GM19397 (cell line): ENCODE data around the gene HABP4.
"Not testable (repeated sequence)": the region's sequence is repeated elsewhere in the genome, so short reads cannot be mapped to it uniquely, and the experiment has no call there.

ENCODE experiments used
- ATAC-seq: cut with Tn5 transposase; IDR thresholded peaks from one replicate; pipeline ENCODE4 v1.9.1; 2021; ENCODE audit warnings: mild to moderate bottlenecking, moderate library complexity; ENCODE audit not compliant: unreplicated experiment

Gene HABP4

GRCh38 chr9:96496368-96497116, 46.6 kb downstream of the HABP4 start:
- no peak for ATAC-seq

- ATAC-seq, result no peak
These were observed 47.1 kb downstream of the HABP4 start for GRCh38 chr9:96497117-96497399.

- no peak for ATAC-seq
These were observed 48.8 kb downstream of the HABP4 start for GRCh38 chr9:96498796-96499195.

- ATAC-seq, result no peak
These were observed 49.3 kb downstream of the HABP4 start for GRCh38 chr9:96499257-96499656.

- no peak for ATAC-seq
These were observed 51.0 kb downstream of the HABP4 start for GRCh38 chr9:96500696-96501632.

- no peak for ATAC-seq
These were observed 51.9 kb downstream of the HABP4 start for GRCh38 chr9:96501633-96502538.

- ATAC-seq, result no peak
These were observed 52.8 kb downstream of the HABP4 start for GRCh38 chr9:96502539-96503373.

- ATAC-seq, result not testable (repeated sequence)
These were observed 53.4 kb downstream of the HABP4 start for GRCh38 chr9:96503374-96503748.

- ATAC-seq, result no peak
These were observed 53.9 kb downstream of the HABP4 start for GRCh38 chr9:96503918-96504317.

GRCh38 chr9:96505316-96505991, 55.5 kb downstream of the HABP4 start:
- no peak for ATAC-seq

- no peak for ATAC-seq
These were observed 58.4 kb downstream of the HABP4 start for GRCh38 chr9:96508227-96508940.

GRCh38 chr9:96509026-96509425, 59.1 kb downstream of the HABP4 start:
- no peak for ATAC-seq

- no peak for ATAC-seq
These were observed 59.9 kb downstream of the HABP4 start for GRCh38 chr9:96509848-96510247.

- ATAC-seq, result no peak
These were observed 60.3 kb downstream of the HABP4 start for GRCh38 chr9:96510258-96510657.

GRCh38 chr9:96512240-96512639, 62.3 kb downstream of the HABP4 start:
- ATAC-seq, result no peak

- ATAC-seq, result no peak
These were observed 63.7 kb downstream of the HABP4 start for GRCh38 chr9:96513622-96514021.

- no peak for ATAC-seq
These were observed 64.3 kb downstream of the HABP4 start for GRCh38 chr9:96514108-96514799.

GRCh38 chr9:96514800-96515158, 64.8 kb downstream of the HABP4 start:
- no peak for ATAC-seq
